ENCODE results near the gene C11orf42.

Gene C11orf42

GRCh38 chr11:6258571-6259081 lies 53.3 kb downstream of the C11orf42 start:
- no peak for DNase-seq

- DNase-seq = no peak
These were observed 54.9 kb downstream of the C11orf42 start for GRCh38 chr11:6260207-6260726.
